Lung (tissue), 12 donors: ENCODE data around the gene BTBD19. TPM values are rescaled to one million over a fixed set of nuclear protein-coding genes. Genes with fewer than 3 reads are reported as not detected.

Experiments
- ATAC-seq: fragments of 200-7000 bp; cut with Tn5 transposase; one replicate; pipeline ENCODE4 v1.9.1; 2020; ENCODE audit warnings: moderate number of reproducible peaks; ENCODE audit not compliant: insufficient read depth, low FRiP score
- DNase-seq, 3 donors: peaks; one replicate each; pipeline ENCODE4 v3.0.0-alpha.2; 2013 to 2017
- H3K27ac ChIP-seq, 2 donors: one replicate each; pipeline ENCODE4 v1.5.1; 2013; ENCODE audit warnings: mild to moderate bottlenecking in 2 of 2, moderate library complexity in 2 of 2, control low read depth in 1 of 2, inconsistent platforms in 1 of 2, low read depth in 1 of 2, low read length in 1 of 2
- H3K27me3 ChIP-seq, 3 donors: one replicate each; pipeline ENCODE4 v1.5.1; 2013; ENCODE audit warnings: low read length in 2 of 3; ENCODE audit not compliant: control insufficient read depth in 3 of 3, insufficient read depth in 3 of 3
- H3K36me3 ChIP-seq, 4 donors: one replicate each; pipeline ENCODE4 v1.5.1; 2013; ENCODE audit warnings: low read length in 4 of 4, mild to moderate bottlenecking in 1 of 4, moderate library complexity in 1 of 4; ENCODE audit not compliant: control insufficient read depth in 4 of 4, insufficient read depth in 4 of 4
- H3K4me1 ChIP-seq, 5 donors: one replicate each; pipeline ENCODE4 v1.5.1; 2013; ENCODE audit warnings: low read length in 5 of 5, mild to moderate bottlenecking in 2 of 5, moderate library complexity in 1 of 5; ENCODE audit not compliant: control insufficient read depth in 5 of 5, insufficient read depth in 5 of 5
- H3K4me3 ChIP-seq: one replicate; pipeline ENCODE4 v1.5.1; 2013; ENCODE audit warnings: mild to moderate bottlenecking, control low read depth, moderate library complexity
- H3K9ac ChIP-seq, 2 donors: one replicate each; pipeline ENCODE4 v1.5.1; 2013; ENCODE audit warnings: low read length in 2 of 2, control low read depth in 1 of 2; ENCODE audit not compliant: insufficient read depth in 1 of 2
- H3K9me3 ChIP-seq, 4 donors: one replicate each; pipeline ENCODE4 v1.5.1; 2013; ENCODE audit warnings: low read length in 3 of 4, mild to moderate bottlenecking in 1 of 4, moderate library complexity in 1 of 4; ENCODE audit not compliant: control insufficient read depth in 4 of 4, insufficient read depth in 3 of 4
- WGBS, 2 donors: extraction: QIAGEN DNeasy Blood & Tissue Kit; methylation state at CpG; one replicate each; pipeline ENCODE4 v1.1.7; 2013; 5-methylcytosine and 5-hydroxymethylcytosine counted together
- polyA plus RNA-seq, 2 donors: library from polyadenylated mRNA; stranded (reverse); fragments of 200-250 nt; gene quantifications; one replicate each; pipeline ENCODE4 v1.2.1, GENCODE V29; 2013
- total RNA-seq, 2 donors: library from RNA; depleted of rRNA in 1 of 2; stranded (reverse); fragments of >200 nt in 1 of 2; gene quantifications; one replicate each; pipeline ENCODE4 v1.2.1, GENCODE V29; 2014 to 2021
- TF ChIP-seq, protein P1 (sequence below): IDR thresholded peaks from 2 replicates; pipeline ENCODE4 v1.5.1; 2012; ENCODE audit warnings: mild to moderate bottlenecking; ENCODE audit errors: control extremely low read depth, extremely low read depth
- donor health status: control.
- donor health status: control.
- donor health status: Bipolar disorder and iron deficiency.
- donor health status: healthy.
- donor health status: DM: yes; HTN: yes; CAD: no.

Gene BTBD19
- total and polyA plus RNA-seq, 4 donors, result 5.6 to 20.0 (median 10.4) TPM

DNA sequence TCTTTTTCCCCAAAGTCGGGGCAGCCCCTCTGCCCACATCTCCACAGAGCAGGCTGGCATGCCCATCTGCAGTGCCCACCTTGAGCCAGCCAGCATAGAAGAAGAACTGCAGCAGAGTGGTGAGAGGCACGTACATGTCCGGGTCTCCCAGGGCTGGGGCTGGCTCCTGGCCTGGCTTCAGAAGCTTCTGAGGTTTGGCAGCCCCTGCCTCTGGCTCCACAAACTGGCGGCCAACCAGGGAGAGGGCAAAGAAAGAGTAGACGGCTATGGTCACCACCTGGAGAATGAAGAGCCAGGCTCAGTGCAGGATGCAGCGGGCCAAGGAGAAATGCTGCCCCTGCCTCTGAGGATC is 23.3 kb upstream of the BTBD19 start:
- H3K4me3 ChIP-seq, result no peak overlapping the region
- 87 to 96% methylated on average over 6 of the region's 6 CpGs for WGBS, 2 donors
- ATAC-seq, result no peak
- no peaks in the 10 kb centered on the region for H3K27me3 ChIP-seq
- no peaks in the 10 kb centered on the region for H3K9me3 ChIP-seq
- no peak overlapping the region for H3K27ac ChIP-seq
- H3K9ac ChIP-seq, result no peak overlapping the region
- peaks cover 5 to 30% (median 8%) of the 10 kb centered on the region in 5 donors for H3K4me1 ChIP-seq
- TF ChIP-seq, protein P1, sequence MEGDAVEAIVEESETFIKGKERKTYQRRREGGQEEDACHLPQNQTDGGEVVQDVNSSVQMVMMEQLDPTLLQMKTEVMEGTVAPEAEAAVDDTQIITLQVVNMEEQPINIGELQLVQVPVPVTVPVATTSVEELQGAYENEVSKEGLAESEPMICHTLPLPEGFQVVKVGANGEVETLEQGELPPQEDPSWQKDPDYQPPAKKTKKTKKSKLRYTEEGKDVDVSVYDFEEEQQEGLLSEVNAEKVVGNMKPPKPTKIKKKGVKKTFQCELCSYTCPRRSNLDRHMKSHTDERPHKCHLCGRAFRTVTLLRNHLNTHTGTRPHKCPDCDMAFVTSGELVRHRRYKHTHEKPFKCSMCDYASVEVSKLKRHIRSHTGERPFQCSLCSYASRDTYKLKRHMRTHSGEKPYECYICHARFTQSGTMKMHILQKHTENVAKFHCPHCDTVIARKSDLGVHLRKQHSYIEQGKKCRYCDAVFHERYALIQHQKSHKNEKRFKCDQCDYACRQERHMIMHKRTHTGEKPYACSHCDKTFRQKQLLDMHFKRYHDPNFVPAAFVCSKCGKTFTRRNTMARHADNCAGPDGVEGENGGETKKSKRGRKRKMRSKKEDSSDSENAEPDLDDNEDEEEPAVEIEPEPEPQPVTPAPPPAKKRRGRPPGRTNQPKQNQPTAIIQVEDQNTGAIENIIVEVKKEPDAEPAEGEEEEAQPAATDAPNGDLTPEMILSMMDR, result no peak
- no peak for DNase-seq
- peaks cover 0 to 12% (median 6%) of the 10 kb centered on the region in 4 donors for H3K36me3 ChIP-seq

DNA sequence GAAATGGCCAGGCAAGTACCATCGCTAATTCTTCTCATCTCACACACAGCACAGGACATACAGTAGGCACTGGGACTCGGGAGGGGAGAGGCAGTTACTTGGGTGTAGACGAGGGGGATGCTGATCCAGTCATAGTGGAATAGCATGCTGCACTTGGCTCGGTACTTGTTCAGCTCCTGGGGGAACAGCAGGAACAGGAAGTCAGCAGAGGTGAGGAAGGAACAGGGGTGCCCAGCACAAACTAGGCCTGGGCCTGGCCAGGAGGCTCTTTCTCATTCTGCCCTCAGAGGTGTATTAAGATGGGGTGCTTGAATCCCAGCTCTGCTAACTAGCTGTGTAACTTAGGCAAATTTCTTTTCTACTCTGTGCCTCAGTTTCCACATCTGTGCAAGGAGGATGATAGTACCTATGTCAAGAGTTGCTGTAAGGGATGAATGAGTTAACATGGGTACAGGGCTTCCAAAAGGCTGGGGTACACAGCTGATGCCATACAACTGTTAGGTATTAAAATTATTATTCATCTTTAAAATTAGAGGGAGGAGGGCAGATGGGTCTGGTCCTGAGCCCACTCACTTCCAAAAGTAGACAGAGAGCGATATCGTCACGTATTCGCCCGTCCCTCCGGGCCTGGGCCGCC is 22.7 kb upstream of the BTBD19 start:
- Histone ChIP-seq H3K27ac (no peak overlapping the region), H3K36me3 (peaks cover 0 to 7% (median 5%) of the 10 kb centered on the region in 4 donors), H3K9me3 (no peaks in the 10 kb centered on the region), H3K4me1 (peaks cover 5 to 30% (median 8%) of the 10 kb centered on the region in 5 donors), H3K4me3 (no peak overlapping the region), H3K9ac (no peak overlapping the region), H3K27me3 (no peaks in the 10 kb centered on the region)
- ATAC-seq, result no peak
- 29 to 41% methylated on average over 11 of the region's 11 CpGs for WGBS, 2 donors
- TF ChIP-seq, protein P1, result no peak
- DNase-seq, result no peak

DNA sequence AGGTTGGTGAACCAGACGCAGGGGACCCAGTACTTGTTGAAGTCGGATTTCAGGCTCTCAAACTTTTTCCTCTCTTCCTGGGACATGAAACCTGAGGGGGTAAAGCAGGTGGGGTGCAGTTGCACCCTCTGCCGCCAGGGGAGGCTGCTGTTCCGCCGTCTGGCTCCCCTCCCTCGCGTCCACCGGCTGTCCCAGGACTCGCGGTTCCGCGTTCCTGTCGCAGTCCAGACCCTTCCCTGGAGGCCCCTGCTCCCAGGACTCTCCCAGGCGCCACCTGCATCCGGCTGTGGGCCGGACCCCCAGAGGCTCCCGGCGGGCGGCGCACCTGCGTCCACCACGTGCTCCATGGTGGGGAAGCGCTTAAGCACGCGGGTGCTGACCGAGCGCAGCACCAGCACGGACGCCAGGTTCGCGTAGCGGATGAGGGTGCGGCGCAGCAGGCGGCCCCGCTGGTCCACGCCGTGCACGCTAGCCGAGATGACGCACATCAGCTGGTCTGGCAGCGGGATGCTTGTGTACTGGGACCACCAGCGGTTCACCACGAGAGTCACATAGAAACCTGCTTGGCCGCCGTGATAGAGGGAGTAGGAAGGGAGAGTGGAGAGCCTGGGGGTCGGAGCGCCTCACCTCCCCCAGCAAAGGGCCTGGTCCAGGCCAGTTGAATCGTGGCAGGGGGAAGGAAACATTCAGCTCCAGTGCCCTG is 22.0 kb upstream of the BTBD19 start:
- TF ChIP-seq, protein P1, result peak; percentile 89
- Histone ChIP-seq H3K27ac (peak overlapping the region in 1 of 2 donors; percentile 66), H3K36me3 (peaks cover 0 to 2% (median 0%) of the 10 kb centered on the region in 4 donors), H3K4me1 (peaks cover 5 to 30% (median 8%) of the 10 kb centered on the region in 5 donors), H3K4me3 (no peak overlapping the region), H3K27me3 (no peaks in the 10 kb centered on the region), H3K9me3 (no peaks in the 10 kb centered on the region), H3K9ac (no peak overlapping the region)
- ATAC-seq (peak; percentile 68), DNase-seq (peak; percentile 64 to 78 (median 78))
- 4 to 7% methylated on average over 49 of the region's 49 CpGs for WGBS, 2 donors
